ENCODE results near the gene HBG2. TPM values are rescaled to one million over a fixed set of nuclear protein-coding genes. Genes with fewer than 3 reads are reported as not detected.

The HBG2 gene
- total and polyA plus RNA-seq, 2 of the 8 experiments (the other 6 are each of a cell fraction or from before 2014, with no cell fraction given): 0.23 TPM; not detected in 1

- TF ChIP-seq CTCF (IDR thresholded peaks at IDR 0.05; ENCODE audit: control extremely low read depth in 1 of 3, insufficient read depth in 1 of 3, low read depth in 1 of 3, low read length in 3 of 3) (no peak), CHD2 (IDR thresholded peaks at IDR 0.05; ENCODE audit: low read length) (no peak), CTBP2 (IDR thresholded peaks at IDR 0.05; ENCODE audit: borderline replicate concordance, insufficient read depth, insufficient read length, low read length) (no peak), RNF2 (IDR thresholded peaks at IDR 0.05; ENCODE audit: borderline replicate concordance, low read depth, low read length, missing control alignments, poor library complexity, severe bottlenecking) (no peak), RXRA (IDR thresholded peaks at IDR 0.05; ENCODE audit: insufficient read depth, low read depth, low read length) (no peak), KDM5A (IDR thresholded peaks at IDR 0.05; ENCODE audit: low read length) (no peak), SAP30 (IDR thresholded peaks at IDR 0.05; ENCODE audit: insufficient read depth, insufficient replicate concordance, low read length) (no peak), SIRT6 (IDR thresholded peaks at IDR 0.05; ENCODE audit: low read length) (no peak)
These were observed 32.3 kb upstream of the HBG2 start (continued) for GRCh38 chr11:5286901-5287300.
